ENCODE data around the gene ZNFX1.
A peak's percentile ranks its signal among the peaks of the same experiment; 100 is the strongest.
"Not testable (repeated sequence)": the region's sequence is repeated elsewhere in the genome, so short reads cannot be mapped to it uniquely, and the experiment has no call there.

The ZNFX1 gene

DNA sequence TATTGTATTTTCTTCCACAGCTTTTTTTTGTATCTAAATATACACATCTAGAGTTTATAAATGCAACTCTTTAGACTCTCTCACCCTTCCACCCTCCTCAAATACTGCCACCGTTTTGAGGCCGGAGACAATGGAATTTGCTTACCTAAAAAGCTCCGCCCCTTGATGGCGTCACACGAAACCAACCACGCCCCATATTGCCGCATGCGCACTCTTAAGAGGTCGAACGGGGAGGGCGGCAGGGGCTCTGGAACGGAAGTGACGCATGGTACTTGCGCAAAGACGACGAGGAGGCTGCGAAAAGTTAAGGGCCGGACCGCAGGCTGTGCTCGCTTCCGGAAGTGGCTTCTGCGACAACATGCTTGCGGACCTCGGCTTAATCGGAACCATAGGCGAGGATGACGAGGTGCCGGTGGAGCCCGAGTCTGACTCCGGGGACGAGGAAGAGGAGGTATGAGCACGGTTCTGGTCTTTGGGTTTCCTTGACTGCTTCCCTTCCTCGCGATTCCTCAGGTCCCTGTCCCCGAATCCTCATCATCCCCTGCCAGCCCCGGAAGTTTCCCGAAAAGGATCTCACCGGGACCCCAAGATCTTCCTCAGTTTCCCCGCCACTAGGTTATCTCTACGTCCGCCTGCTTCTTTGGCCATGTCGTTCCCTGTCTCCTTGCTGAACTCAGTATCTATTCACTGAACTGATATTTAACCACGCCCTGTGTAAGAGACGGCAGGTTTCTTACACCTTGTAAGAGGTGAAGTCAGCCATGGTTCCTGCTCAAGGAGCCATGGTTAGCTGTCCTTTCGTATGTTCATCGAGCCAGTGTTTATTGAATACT is 58.5 kb downstream of the ZNFX1 start, which contains the start of gene DDX27:
Gene DDX27, plus strand, starts transcription at position 326 of the 833 bp plus-strand sequence. Its CDS starts 33 bp downstream, at position 359.
- Histone ChIP-seq H3K27me3 (ENCODE audit: insufficient read depth, low read length, poor library complexity) (no peaks in the 10 kb centered on the region), H3K4me1 (ENCODE audit: insufficient read depth, low read length) (peaks cover 36% of the 10 kb centered on the region), H3K36me3 (ENCODE audit: insufficient read depth, low read length) (peaks cover 29% of the 10 kb centered on the region), H3K4me2 (ENCODE audit: insufficient read depth, low read length) (peak within 1 kb of the TSS; percentile 89), H3K9ac (ENCODE audit: low read depth, low read length) (peak within 1 kb of the TSS; percentile 78), H2AFZ (ENCODE audit: low read depth, low read length) (peak within 1 kb of the TSS; percentile 99), H3K27ac (ENCODE audit: low read length) (peak within 1 kb of the TSS; percentile 90), H3K4me3 (ENCODE audit: low read depth in 1 of 2, low read length in 2 of 2) (peak within 1 kb of the TSS; percentile 91 to 92), H3K79me2 (ENCODE audit: insufficient read depth, low read length) (peaks cover 24% of the 10 kb centered on the region), H3K9me3 (ENCODE audit: insufficient read depth, low read length, severe bottlenecking) (no peaks in the 10 kb centered on the region), H4K20me1 (ENCODE audit: insufficient read depth, low read length) (no peaks in the 10 kb centered on the region)
- DNase-seq (peak; percentile 99), ATAC-seq (ENCODE audit: insufficient read depth, low read depth) (peak; percentile 90)
- no peak for TF ChIP-seq EZH2 (IDR thresholded peaks at IDR 0.05; ENCODE audit: borderline replicate concordance, low read depth, low read length, severe bottlenecking)
- TF ChIP-seq, protein P1, sequence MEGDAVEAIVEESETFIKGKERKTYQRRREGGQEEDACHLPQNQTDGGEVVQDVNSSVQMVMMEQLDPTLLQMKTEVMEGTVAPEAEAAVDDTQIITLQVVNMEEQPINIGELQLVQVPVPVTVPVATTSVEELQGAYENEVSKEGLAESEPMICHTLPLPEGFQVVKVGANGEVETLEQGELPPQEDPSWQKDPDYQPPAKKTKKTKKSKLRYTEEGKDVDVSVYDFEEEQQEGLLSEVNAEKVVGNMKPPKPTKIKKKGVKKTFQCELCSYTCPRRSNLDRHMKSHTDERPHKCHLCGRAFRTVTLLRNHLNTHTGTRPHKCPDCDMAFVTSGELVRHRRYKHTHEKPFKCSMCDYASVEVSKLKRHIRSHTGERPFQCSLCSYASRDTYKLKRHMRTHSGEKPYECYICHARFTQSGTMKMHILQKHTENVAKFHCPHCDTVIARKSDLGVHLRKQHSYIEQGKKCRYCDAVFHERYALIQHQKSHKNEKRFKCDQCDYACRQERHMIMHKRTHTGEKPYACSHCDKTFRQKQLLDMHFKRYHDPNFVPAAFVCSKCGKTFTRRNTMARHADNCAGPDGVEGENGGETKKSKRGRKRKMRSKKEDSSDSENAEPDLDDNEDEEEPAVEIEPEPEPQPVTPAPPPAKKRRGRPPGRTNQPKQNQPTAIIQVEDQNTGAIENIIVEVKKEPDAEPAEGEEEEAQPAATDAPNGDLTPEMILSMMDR (IDR thresholded peaks at IDR 0.05; ENCODE audit: borderline replicate concordance, extremely low read depth, low read length, poor library complexity, severe bottlenecking): no peak

DNA sequence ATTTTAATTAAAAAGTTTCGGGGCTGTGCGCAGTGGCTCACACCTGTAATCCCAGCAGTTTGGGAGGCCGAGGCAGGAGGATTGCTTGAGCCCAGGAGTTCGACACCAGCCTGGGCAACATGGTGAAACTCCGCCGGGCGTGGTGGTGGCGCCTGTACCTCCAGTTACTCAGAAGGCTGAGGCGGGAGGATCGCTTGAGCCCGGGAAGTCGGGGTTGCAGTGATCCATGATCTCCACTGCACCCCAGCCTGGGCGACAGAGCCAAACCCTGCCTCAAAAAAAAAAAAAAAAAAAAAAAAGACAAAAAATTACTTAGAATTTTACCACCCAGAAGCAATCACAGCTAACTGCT is 59.1 kb downstream of the ZNFX1 start:
- H3K27me3 ChIP-seq (ENCODE audit: insufficient read depth, low read length, poor library complexity); ATAC-seq (ENCODE audit: insufficient read depth, low read depth); H4K20me1 ChIP-seq (ENCODE audit: insufficient read depth, low read length); H3K9me3 ChIP-seq (ENCODE audit: insufficient read depth, low read length, severe bottlenecking): not testable (repeated sequence)
- peak; percentile 38 for DNase-seq
- Histone ChIP-seq H3K4me2 (ENCODE audit: insufficient read depth, low read length) (peak overlapping the region; percentile 89), H3K4me1 (ENCODE audit: insufficient read depth, low read length) (peaks cover 36% of the 10 kb centered on the region), H3K4me3 (ENCODE audit: low read depth in 1 of 2, low read length in 2 of 2) (peak overlapping the region in 1 of 2 experiments; percentile 91; a peak in 3 of 4 replicates), H3K9ac (ENCODE audit: low read depth, low read length) (peak overlapping the region; percentile 78), H3K79me2 (ENCODE audit: insufficient read depth, low read length) (peaks cover 24% of the 10 kb centered on the region), H3K27ac (ENCODE audit: low read length) (peak overlapping the region; percentile 75), H3K36me3 (ENCODE audit: insufficient read depth, low read length) (peaks cover 23% of the 10 kb centered on the region), H2AFZ (ENCODE audit: low read depth, low read length) (peak overlapping the region; percentile 77)

DNA sequence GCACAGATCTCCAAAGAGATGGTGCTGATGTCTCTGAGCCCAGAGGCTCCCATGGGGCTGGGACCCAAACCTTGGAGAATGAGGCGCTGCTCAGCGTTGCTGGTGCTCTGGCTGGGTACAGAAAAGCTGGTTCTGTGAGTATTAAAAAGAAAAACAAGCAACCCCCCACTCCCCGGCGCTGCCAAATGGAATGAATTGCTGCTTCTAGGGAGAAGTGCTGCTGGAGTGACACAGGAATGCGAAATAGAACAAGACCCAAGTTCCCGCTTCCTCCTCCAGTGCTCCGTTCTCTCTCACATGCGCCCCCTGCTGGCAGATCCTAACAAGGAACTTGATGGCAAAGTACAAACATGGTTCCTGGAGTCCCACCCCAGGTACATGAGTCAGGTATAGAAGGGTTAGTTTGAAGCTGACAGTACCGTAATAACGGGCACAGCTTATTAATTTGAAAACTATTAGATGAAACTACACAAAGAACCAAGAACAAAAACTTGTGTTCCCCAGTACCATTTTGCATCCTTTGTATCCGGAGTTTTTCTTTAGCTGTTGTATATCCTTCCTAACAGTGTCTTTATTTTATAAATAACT is 60.8 kb downstream of the ZNFX1 start:
- H3K4me2 ChIP-seq (ENCODE audit: insufficient read depth, low read length): peak overlapping the region; percentile 40; the same call in 1 of the 2 replicates
- ATAC-seq (ENCODE audit: insufficient read depth, low read depth) (peak; percentile 60), DNase-seq (peak; percentile 90)
- no peak overlapping the region for H3K27ac ChIP-seq (ENCODE audit: low read length)
- no peak overlapping the region for H3K4me3 ChIP-seq (ENCODE audit: low read depth in 1 of 2, low read length in 2 of 2)
- H4K20me1 ChIP-seq (ENCODE audit: insufficient read depth, low read length): no peaks in the 10 kb centered on the region
- no peaks in the 10 kb centered on the region for H3K27me3 ChIP-seq (ENCODE audit: insufficient read depth, low read length, poor library complexity)
- TF ChIP-seq EZH2 (IDR thresholded peaks at IDR 0.05; ENCODE audit: borderline replicate concordance, low read depth, low read length, severe bottlenecking): no peak
- TF ChIP-seq, protein P1 (IDR thresholded peaks at IDR 0.05; ENCODE audit: borderline replicate concordance, extremely low read depth, low read length, poor library complexity, severe bottlenecking): peak; percentile 99
- peaks cover 10% of the 10 kb centered on the region for H3K36me3 ChIP-seq (ENCODE audit: insufficient read depth, low read length)
- H3K9ac ChIP-seq (ENCODE audit: low read depth, low read length): no peak overlapping the region
- H3K9me3 ChIP-seq (ENCODE audit: insufficient read depth, low read length, severe bottlenecking): no peaks in the 10 kb centered on the region
- H3K79me2 ChIP-seq (ENCODE audit: insufficient read depth, low read length): peaks cover 24% of the 10 kb centered on the region
- H2AFZ ChIP-seq (ENCODE audit: low read depth, low read length): peak overlapping the region; percentile 80
- peaks cover 36% of the 10 kb centered on the region for H3K4me1 ChIP-seq (ENCODE audit: insufficient read depth, low read length)

DNA sequence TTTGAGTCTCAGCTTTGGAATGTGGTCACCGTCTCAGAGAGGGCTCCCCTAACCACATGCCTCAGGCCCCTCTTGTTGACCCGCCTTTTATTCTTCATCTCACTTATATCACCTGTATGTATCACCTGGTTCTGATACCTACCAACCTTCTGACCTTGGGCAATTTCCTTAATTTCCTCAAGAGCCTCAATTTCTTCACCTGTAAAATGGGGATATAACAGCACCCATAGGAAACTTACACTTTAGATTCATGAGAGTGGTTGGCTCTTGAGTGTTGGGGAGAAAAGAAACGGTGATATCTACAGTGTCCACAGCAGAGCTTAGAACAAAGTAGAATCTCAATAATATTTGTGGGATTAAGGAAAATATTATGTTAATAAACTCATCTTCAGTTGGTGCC is 62.6 kb downstream of the ZNFX1 start:
- Histone ChIP-seq H3K79me2 (ENCODE audit: insufficient read depth, low read length) (peaks cover 11% of the 10 kb centered on the region), H3K4me2 (ENCODE audit: insufficient read depth, low read length) (no peak overlapping the region), H3K27ac (ENCODE audit: low read length) (no peak overlapping the region), H3K36me3 (ENCODE audit: insufficient read depth, low read length) (no peaks in the 10 kb centered on the region; the same call in 1 of the 2 replicates), H3K9me3 (ENCODE audit: insufficient read depth, low read length, severe bottlenecking) (peaks cover 8% of the 10 kb centered on the region), H3K4me1 (ENCODE audit: insufficient read depth, low read length) (peaks cover 23% of the 10 kb centered on the region), H3K4me3 (ENCODE audit: low read depth in 1 of 2, low read length in 2 of 2) (no peak overlapping the region), H3K27me3 (ENCODE audit: insufficient read depth, low read length, poor library complexity) (no peaks in the 10 kb centered on the region), H3K9ac (ENCODE audit: low read depth, low read length) (no peak overlapping the region), H4K20me1 (ENCODE audit: insufficient read depth, low read length) (no peaks in the 10 kb centered on the region), H2AFZ (ENCODE audit: low read depth, low read length) (no peak overlapping the region; the same call in 1 of the 2 replicates)
- no peak for TF ChIP-seq EZH2 (IDR thresholded peaks at IDR 0.05; ENCODE audit: borderline replicate concordance, low read depth, low read length, severe bottlenecking)
- TF ChIP-seq, protein P1 (IDR thresholded peaks at IDR 0.05; ENCODE audit: borderline replicate concordance, extremely low read depth, low read length, poor library complexity, severe bottlenecking): no peak
- DNase-seq: no peak
- ATAC-seq (ENCODE audit: insufficient read depth, low read depth): no peak
